ENCODE data around the gene HOXB3. TPM values are rescaled to one million over a fixed set of nuclear protein-coding genes. Genes with fewer than 3 reads are reported as not detected.

Gene HOXB3
- total RNA-seq, 1 donor from 2014 or later = not detected

- Histone ChIP-seq H3K4me1 (ENCODE audit: insufficient read depth, low read length) (peaks cover 18% of the 10 kb centered on the region), H3K27me3 (ENCODE audit: insufficient read depth, low read length) (peaks cover 78% of the 10 kb centered on the region), H4K20me1 (ENCODE audit: insufficient read depth, low read length) (peaks cover 13% of the 10 kb centered on the region), H3K4me2 (ENCODE audit: low read length) (peak overlapping the region; percentile 92), H3K9ac (ENCODE audit: low read length) (peak overlapping the region; percentile 59), H3K4me3 (ENCODE audit: insufficient read depth, low read depth, low read length) (no peak overlapping the region), H3K27ac (ENCODE audit: low read depth, low read length) (no peak overlapping the region), H3K79me2 (ENCODE audit: insufficient read depth, low read length) (peaks cover 20% of the 10 kb centered on the region), H2AFZ (ENCODE audit: low read depth, low read length) (no peak overlapping the region), H3K9me3 (ENCODE audit: insufficient read depth, low read depth, low read length) (no peaks in the 10 kb centered on the region), H3K36me3 (ENCODE audit: insufficient read depth, low read length) (no peaks in the 10 kb centered on the region)
- H3K27me3 Mint-ChIP-seq (ENCODE audit: low read depth, unreplicated experiment) = peaks cover 91% of the 10 kb centered on the region
- peaks cover 41% of the 10 kb centered on the region for H3K9me3 Mint-ChIP-seq (ENCODE audit: unreplicated experiment)
- H3K4me3 Mint-ChIP-seq (ENCODE audit: unreplicated experiment) = no peak overlapping the region
- no peaks in the 10 kb centered on the region for H3K36me3 Mint-ChIP-seq (ENCODE audit: low read depth, unreplicated experiment)
- no peak overlapping the region for H3K27ac Mint-ChIP-seq (ENCODE audit: unreplicated experiment)
- no peak for TF ChIP-seq EZH2 (IDR thresholded peaks at IDR 0.05; ENCODE audit: insufficient read depth, low read length)
- TF ChIP-seq, protein P1, sequence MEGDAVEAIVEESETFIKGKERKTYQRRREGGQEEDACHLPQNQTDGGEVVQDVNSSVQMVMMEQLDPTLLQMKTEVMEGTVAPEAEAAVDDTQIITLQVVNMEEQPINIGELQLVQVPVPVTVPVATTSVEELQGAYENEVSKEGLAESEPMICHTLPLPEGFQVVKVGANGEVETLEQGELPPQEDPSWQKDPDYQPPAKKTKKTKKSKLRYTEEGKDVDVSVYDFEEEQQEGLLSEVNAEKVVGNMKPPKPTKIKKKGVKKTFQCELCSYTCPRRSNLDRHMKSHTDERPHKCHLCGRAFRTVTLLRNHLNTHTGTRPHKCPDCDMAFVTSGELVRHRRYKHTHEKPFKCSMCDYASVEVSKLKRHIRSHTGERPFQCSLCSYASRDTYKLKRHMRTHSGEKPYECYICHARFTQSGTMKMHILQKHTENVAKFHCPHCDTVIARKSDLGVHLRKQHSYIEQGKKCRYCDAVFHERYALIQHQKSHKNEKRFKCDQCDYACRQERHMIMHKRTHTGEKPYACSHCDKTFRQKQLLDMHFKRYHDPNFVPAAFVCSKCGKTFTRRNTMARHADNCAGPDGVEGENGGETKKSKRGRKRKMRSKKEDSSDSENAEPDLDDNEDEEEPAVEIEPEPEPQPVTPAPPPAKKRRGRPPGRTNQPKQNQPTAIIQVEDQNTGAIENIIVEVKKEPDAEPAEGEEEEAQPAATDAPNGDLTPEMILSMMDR (IDR thresholded peaks at IDR 0.05; ENCODE audit: insufficient read depth, low read depth, low read length) = no peak
- DNase-seq (ENCODE audit: low read depth) (no peak), FAIRE-seq (no peak)
- H3K4me1 Mint-ChIP-seq (ENCODE audit: low read depth, unreplicated experiment) = no peaks in the 10 kb centered on the region
Measured at GRCh38 chr17:48595278-48595999, 5.4 kb upstream of the HOXB3 start.

GRCh38 chr17:48594538-48595277, 4.7 kb upstream of the HOXB3 start:
- Histone ChIP-seq H3K27me3 (ENCODE audit: insufficient read depth, low read length) (peaks cover 78% of the 10 kb centered on the region), H2AFZ (ENCODE audit: low read depth, low read length) (peak overlapping the region; percentile 37), H3K79me2 (ENCODE audit: insufficient read depth, low read length) (peaks cover 20% of the 10 kb centered on the region), H3K9ac (ENCODE audit: low read length) (peak overlapping the region; percentile 43), H3K4me1 (ENCODE audit: insufficient read depth, low read length) (peaks cover 18% of the 10 kb centered on the region), H3K27ac (ENCODE audit: low read depth, low read length) (peak overlapping the region; percentile 31), H4K20me1 (ENCODE audit: insufficient read depth, low read length) (peaks cover 11% of the 10 kb centered on the region), H3K9me3 (ENCODE audit: insufficient read depth, low read depth, low read length) (no peaks in the 10 kb centered on the region), H3K36me3 (ENCODE audit: insufficient read depth, low read length) (no peaks in the 10 kb centered on the region), H3K4me3 (ENCODE audit: insufficient read depth, low read depth, low read length) (no peak overlapping the region), H3K4me2 (ENCODE audit: low read length) (peak overlapping the region; percentile 92)
- Mint-ChIP-seq H3K27ac (ENCODE audit: unreplicated experiment) (no peak overlapping the region), H3K9me3 (ENCODE audit: unreplicated experiment) (peaks cover 39% of the 10 kb centered on the region), H3K27me3 (ENCODE audit: low read depth, unreplicated experiment) (peaks cover 91% of the 10 kb centered on the region), H3K36me3 (ENCODE audit: low read depth, unreplicated experiment) (no peaks in the 10 kb centered on the region), H3K4me1 (ENCODE audit: low read depth, unreplicated experiment) (no peaks in the 10 kb centered on the region), H3K4me3 (ENCODE audit: unreplicated experiment) (no peak overlapping the region)
- FAIRE-seq (no peak), DNase-seq (ENCODE audit: low read depth) (no peak)
- TF ChIP-seq, protein P1 (IDR thresholded peaks at IDR 0.05; ENCODE audit: insufficient read depth, low read depth, low read length) = no peak
- TF ChIP-seq EZH2 (IDR thresholded peaks at IDR 0.05; ENCODE audit: insufficient read depth, low read length) = peak; percentile 59

All from astrocyte (in vitro differentiated cells and primary cell).